ENCODE results near the gene DNAJB6.

Gene DNAJB6

DNA sequence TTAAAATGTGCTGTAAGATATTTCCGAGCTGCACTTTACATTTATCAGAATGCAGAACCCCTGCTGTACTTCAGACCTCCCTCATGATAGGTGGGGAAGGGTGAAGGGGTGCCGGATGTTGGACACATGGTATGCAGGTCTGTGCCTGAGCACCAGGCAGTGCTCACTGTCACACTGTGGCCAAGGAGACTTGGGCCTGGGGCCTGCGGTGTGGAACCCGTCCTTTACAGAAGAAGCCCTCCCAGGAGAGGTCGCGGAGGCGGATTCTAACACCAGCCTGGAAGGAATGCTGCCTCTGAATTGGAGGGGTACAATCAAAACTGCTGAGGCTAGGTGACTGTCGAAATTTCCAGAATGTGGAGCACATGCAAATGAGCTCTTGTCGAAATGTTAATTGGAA lies 34.5 kb downstream of the DNAJB6 start:
- DNase-seq = no peak

DNA sequence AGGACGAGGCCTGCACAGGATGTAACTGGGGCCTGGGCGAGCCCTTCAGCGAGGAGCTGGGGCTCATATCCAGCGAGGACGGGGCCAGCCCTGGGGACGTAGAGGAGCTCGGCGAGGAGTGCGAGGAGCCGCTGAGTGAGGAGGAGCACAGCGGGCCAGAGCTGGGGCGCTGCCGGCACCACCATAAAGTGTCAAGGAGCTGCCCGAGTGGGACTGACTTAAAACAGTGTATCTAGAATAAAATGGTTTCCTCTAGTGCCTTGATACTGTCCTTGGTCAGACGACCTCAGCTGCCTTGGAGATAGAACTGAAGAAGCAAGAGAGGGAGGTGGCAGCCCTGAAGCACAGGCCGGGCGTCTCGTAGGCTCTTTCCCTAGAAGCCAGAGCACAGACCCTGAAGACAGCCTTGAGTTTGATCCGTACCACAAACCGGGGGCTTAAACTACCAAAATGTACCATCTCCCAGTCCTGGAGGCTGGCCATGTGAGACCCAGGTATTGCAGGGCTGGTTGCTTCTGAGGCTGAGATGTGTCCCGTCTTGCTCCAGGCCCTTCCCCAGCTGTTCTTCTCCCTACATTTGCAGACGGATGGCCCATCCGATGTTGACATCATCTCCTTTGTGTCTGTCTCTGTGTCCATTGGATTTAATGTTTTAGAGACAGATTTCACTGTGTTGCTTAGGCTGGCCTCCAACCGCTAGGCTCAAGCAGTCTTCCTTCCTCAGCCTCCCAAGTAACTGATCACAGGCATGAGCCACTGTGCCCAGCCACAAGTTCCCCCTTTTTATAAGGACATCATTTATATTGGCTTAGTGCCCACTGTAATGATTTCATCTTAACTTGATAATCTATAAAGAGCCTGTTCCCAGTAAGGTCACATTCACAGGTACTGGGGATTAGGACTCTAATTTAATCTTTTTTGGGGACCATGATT lies 35.8 kb downstream of the DNAJB6 start:
- no peak for DNase-seq

DNA sequence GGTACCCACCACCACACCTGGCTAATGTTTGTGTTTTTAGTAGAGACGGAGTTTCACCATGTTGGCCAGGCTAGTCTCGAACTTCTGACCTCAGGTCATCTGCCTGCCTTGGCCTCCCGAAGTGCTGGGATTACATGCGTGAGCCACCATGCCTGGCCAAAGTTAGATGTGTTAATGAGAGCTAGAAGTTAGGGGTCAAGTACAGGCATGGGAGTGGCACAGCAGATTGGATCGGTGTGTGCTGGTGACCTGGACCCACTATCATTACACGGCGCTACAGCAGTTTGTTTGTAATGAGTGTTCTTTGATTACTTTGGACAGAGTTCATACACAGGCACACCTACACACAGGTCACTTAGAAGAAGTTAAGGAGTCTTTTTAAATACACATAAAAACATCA lies 36.7 kb downstream of the DNAJB6 start:
- no peak for DNase-seq

DNA sequence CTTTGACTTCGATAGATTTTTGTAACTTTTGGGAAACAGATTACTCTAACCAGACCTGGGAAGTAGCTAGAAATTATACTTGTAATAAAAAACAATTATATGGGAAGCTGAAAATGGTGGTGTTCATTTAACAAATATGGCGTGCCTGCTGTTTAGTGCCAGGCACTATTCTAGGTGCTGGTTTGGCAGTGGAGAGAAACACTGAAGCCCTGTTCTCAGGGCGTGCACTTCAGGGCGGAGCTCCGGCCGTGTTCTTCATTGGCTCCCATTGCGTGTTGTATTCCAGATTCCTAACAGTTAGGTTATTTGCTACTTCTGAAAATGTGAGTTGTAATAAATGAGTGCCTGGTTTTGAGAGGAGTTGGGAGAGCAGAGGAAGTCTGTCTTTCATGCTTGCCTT lies 38.6 kb downstream of the DNAJB6 start:
- no peak for DNase-seq

DNA sequence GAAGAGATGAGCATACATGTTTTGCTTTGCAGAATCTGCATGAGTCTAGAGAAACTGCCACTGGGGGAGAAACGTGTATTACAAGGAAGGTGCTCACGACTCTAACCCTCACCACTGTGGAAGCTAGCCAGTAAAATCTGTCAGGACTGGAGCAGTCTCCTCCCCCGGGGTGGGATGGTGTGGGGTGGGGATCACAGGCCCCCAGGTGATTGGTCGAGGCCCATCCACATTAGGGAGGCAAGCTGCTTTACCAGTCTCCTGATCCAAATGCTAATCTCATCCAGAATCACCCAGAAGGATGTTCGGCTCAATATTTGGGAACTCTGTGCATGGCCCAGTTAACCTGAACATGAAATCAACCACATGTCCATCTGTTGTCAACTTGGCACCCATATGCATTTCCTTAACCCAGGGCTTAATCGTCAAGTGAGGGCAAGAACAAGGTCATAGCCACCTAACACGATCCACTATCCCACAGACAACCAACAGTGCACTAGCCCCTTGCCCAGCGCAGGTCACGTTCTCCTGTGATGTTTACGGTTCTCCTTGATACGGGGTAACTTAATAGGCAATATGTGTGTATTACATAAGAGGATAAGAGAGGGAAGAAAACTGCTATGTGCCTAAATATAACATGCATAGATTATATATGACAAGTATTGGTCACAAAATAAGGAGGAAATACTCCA lies 40.8 kb downstream of the DNAJB6 start:
- no peak for DNase-seq

DNA sequence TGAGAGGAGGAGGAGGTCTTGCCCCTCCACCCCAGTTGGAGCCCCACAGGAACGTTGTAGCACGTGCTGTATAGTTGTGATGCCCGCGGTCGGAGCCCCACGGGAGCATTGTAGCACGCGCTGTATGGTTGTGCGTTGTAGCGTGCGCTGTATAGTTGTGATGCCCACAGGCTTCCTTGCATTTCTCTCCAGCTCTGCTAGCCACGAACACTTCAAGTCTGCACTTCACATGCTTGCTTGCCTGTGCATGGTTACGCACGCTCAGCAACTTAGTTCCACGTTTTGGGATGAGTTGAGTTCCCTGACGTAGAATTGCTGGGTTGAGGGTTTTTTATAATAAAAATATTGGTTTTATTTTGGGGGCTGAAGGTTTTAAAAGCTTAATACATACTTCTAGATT lies 41.6 kb downstream of the DNAJB6 start:
- DNase-seq = no peak

DNA sequence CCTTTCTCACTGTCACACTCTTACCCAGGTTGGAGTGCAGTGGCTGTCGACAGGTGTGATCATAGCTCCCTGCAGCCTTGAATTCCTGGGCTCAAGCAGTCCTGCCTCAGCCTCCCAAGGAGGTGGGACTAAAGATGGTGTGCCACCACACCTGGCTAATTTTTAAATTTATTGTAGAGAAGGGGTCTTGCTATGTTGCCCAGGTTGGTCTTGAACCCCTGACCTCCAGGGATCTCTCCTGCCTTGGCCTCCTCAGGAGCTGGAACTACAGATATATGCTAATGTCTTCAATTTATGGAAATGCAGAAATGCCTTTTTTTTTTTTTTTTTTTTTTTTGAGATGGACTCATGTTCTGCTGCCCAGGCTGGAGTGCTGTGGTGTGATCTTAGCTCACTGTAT lies 42.7 kb downstream of the DNAJB6 start:
- DNase-seq = no peak

DNA sequence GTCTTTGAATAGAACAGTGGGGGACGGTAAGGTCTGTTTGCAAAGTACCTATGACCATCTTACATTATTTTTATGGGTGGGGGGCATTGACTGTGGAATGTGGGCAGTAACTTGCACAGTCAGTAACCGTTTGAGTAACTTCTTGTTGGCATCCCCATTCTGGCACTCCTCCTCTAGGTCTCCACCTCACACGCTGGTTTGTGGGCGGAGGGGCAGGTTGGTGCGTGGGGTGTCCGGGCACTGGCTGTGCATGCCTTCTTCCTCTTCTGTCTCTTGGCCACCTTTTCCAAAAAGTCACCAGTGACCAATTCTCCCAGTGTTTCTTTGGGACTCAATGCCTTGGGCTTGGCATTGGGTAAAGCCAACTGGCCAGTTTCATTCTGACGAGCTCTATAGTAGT lies 43.6 kb downstream of the DNAJB6 start:
- DNase-seq = no peak

DNA sequence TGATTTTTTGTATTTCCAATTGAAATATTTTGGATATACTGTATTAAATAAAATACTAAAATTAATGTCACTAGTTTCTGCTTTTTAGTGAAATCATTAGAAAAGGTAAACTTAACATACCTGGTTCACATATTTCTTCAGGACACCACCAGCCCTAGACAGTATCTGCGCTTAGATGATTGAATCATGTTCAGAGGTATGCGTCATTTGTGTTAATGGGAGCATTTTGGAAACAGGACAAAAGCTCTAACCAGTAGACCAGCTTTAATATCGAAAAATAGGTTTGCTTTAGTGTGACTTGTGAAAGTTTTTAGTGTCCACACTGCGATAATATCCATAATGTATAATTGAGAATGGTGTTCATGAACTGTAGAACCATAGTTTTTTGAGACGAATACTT lies 47.1 kb downstream of the DNAJB6 start:
- no peak for DNase-seq

DNA sequence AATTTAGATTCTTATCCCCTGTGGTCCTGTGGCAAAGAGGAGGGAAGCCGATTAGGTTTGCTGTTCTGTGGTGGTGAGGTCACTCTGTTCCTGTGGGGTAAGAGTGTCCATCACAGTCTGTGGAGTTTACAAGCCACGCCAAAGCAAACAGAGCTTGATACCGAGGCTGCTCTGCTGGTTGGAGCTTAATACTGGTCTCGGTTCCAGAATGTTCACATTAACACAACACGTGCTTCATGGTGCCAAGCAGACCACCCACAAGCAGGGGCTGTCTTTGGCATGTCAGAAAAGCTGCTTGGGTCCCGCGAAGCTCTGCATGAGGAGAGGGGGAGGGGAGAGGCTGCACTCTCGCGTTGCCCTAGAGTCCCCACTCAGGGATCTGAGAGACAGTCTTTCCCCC lies 47.5 kb downstream of the DNAJB6 start:
- no peak for DNase-seq

DNA sequence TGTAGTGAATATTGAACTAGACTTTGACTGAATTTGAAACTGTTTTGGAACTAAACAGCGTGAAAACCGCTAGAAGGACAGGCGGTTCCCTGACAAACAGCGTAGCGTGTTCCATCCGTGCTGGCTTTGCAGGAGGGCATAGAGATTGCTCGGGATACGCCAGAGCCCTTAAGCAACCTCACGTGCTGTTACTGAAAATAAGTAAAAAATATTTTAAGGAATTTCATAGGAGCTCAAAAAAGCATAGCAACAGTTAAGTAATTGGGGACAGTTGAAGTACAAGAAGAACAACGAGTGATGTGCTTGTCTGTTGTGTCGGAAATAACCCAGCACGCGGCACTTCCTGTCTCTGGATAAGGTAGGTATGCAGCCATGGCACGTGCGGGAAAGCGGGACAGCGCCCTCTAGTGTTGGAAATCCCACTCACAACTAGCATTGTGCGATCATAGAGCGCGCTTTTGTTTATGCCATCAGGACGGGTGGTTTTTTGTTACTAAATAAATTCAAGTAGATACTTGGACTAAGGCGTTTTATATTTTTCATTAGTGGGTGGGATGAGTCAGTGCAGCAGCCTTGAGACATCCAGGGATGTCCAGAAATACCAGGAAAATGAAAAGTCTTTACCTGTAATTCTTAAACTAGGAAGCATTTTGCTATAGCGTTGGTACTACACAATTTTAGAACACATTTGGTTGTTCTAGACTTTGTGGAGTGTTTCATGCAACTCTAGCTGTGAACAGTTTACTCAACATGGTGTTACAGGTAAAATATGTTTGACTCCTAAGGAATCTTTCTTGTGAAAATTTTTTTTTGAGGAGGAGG lies 50.4 kb downstream of the DNAJB6 start:
- DNase-seq = peak; percentile 47

DNA sequence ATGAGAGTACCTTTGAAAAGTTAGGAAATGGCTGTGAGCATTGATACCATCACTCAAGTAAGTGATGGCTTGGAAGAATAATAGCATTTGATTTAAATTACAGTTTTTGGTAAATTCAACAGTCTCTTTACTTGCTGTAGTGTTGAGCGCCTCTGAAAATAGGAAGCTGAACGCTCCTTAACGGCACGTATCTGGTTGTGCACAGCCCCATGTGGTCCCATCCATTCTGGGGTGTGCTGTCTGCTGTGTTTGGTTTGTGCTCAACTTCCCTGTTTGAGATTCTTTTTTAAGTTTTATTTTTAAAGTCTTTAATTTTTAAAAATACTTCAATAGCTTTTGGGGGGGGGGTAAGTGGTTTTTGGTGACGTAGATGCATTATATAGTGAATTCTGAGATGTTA lies 51.5 kb downstream of the DNAJB6 start:
- no peak for DNase-seq

DNA sequence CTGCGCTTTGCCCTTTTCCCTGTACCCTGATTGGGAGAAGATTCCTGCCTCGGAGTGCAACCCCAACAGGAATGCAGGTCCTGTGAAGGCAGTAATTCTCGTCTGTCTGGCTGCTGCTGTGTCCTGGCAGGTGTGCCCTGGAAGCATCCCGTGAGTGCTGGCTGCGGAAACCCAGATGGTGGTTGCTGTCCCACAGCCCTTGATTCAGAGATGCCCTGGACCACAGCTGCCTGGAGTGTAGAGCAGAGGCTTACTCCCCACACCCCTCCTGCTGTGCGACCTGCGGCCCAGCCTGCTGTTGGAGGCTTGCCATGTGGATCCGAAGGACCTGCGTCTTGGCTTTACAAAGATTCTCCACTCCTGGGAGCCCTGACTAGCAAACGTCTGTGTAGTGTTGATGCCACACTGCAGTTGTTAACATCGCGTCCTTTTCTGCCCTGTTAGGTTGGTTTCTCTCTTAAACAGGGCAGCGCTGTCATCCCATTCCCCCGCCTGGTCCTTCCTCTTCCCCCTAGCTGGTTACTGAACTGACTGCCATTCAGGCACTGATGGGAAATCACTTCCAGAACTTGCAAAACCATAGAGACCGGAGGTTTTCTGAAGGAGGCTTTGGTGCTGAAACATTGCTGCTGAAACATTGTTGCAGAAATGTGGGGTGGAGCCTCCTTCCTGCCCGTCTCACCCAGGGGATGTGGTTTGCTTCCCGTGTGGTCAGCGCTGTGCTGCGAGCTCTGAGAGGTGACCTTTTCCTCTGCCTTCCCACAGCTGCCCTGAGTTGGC lies 53.3 kb downstream of the DNAJB6 start:
- DNase-seq = no peak

DNA sequence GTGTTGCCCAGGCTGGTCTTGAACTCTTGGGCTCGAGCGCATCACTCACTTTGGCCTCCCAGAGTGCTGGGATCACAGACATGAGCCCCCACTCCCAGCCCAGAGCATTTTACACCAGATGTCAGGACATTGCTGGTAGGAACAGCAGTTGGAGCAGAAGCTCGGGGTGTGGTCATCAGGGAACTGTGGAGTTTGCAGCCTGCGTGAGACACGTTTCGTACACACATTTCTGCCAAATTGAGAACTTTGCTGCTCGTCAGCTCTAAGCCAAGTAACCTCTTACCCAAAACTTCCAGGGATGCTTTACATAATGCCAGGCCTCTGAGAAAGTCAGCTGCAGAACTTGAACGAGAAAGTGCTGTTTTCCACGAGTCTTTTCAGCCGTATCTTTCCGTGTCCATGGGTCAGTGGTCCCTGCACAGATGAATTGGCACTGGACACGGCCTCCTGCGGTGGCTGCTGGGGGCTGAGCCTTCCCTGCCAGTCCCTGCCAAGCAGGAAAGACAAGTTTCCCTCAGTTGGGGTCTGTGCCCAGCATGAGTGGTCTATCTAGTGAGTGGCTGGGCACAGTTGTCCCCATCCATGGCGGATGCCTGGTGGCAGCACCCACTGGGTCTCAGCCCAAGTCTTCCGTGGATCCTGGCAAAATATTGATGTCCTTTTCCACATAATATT lies 54.4 kb downstream of the DNAJB6 start:
- no peak for DNase-seq

DNA sequence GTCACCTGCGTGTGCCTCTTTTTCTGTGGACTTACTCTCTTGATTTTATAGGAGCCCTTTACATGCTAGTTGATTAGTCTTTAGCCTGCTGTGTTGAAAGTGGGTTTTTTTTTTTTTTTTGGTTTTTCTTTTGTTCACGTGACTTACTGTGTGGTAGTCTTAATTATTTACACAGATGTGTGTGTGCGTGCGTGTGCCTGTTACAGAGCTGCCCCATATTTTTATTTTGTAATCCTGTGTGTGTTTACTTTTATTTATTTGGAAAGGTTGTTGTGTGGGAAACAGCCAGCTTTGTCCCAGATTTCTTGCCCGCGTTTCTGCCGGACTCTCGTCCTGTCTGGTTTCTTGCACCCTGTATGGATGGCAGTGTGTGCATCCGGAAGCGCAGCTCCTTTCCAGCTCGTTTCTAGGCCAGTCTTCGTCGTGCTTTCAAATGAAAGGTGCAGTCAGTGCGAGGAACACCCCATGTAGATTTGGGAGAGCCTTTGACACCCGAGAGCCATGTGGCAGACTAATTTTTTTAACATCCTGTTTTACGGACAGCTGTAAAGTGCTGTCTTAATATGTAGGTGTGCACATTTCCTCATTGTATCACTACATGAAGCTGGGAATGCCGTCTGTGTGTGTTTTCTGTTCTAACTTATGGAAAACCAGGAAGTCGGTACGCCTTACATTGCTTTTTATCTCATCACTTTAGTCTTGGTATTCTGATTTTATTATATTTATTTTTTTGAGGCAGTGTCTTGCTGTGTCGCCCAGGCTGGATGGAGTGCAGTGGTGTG lies 55.6 kb downstream of the DNAJB6 start:
- DNase-seq = no peak

DNA sequence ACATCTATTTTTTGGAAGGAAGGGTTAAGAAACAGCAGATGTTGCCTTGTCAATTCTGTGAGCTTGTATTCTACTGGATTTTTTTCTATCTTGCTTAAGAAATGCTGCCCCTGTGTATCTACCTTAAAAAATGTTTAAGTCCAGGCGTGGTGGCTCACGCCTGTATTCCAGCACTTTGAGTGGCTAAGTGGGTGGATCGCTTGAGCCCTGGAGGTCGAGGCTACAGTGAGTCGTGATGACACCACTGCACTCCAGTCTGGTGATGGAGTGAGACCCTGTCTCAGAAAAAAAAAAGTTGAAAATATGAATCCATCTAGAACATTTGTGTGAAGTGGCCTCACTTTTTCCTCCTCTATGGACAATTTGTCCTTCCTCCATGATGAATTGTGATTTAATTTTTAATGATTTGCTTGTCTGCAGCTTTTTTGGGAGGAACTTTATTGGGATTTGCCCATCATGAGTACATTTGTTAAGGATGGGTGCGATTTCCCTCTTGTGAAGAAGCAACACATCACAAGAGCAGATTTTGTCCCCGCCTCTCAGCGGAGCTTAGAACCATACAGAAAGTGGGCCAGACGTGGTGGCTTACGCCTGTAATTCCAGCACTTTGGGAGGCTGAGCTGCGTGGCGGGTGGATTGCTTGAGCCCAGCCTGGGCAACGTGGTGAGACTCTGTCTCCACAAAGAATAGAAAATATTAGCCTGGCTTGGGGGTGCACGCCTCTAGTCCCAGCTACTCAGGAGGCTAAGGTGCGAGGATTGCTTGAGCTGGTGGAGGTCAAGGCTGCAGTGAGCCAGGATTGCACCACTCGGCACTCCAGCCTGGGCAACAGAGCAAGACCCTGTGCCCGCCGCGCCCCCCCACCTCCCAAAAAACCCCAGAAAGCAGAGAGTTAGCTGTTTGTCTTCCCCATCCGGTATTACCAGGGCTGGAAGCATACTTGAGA lies 57.7 kb downstream of the DNAJB6 start:
- DNase-seq = no peak

DNA sequence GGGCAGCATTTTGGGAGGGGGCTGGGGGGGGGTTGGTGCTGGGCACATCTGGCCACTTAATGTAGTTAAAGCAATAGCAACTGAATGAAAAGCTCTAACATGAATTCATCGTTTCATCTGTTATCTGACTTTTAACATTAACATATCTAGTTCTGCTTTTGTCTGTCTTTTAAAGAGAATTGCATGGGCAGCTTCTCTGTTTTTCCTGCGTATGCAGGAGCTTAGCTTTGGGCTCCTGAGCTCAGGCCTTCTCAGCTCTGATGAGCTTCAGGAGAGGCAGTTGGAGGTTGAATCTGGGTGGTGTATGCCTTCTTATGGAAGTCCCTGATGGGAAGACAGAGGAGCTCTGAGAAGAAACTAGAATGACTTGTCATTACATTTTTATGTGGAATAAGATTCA lies 58.4 kb downstream of the DNAJB6 start:
- DNase-seq = no peak

DNA sequence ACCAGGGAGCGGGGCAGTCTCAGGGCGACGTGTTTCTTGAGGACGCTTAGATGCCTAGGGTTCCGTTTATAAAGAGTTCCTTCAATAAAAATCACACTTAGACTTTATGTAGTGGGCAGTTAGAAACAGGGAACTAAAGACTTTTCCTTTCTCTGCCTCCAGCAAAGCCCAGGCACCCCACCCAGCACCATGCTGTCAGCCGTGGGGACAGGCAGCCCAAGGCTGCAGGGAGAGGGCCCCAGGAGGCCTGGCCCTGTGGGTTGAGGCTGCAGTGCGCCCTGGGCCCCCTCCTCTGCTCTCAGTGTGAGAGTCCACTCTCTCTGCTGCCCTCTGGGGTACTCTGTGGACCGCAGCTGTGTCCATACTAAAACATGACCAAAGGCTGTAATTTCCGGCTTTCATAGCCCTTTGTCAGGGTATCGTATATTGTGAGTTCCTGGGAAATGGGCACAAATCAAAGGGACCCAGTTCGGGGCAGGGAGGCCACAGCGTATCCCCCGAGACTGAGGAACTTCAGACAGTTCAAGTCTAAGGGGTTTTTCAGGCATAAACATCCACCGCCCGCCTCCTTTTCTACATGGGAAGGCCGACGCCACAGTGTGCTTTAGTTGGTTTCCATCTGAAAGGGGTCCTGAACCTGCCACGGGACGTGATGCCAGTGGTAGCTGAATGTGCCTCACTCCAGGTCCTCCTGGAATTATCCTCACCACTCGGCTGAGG lies 59.7 kb downstream of the DNAJB6 start:
- DNase-seq = no peak

DNA sequence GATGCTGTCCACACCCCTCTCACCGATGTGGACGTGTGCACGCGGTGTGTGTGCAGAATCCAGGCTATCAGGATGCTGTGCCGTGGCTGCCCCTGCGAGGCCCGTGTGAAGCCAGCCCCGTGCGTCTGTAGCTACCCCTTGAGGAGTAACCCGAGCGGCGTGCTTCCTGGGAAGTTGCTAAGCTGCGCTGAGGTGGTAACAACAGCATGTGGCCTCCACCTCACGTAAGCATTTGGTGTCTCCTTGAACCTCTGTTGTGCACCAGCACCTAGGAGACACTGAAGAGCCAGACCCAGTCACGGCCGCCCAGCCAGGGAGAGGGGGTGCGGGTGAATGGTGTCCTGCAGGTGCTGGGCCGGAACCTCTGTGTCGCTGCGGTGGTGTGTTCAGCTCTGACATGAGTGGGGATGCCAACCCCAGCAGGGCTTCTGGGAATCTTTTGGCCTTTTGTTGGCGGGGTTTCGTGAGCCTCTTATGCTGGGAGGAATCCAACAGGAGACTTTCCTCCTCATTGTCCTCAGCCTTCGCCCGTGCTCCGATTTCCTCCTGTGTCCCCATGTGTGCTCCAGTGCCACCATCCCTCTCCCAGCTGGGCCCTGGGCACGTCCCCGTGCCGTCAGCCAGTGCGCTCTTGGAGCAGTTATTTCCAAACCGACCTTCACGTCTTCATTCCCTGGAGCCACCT lies 60.4 kb downstream of the DNAJB6 start:
- no peak for DNase-seq

All from NCI-H748 treated with DMSO at 0.1 percent for 48 hours (cell line).